Mesenchymal stem cell (in vitro differentiated cells and primary cell): ENCODE data around the gene ACOT7.

Experiments used
- DNase-seq: peaks from one replicate; pipeline ENCODE4 v3.0.0-alpha.2; 2013
- H2AFZ ChIP-seq: one replicate; pipeline ENCODE4 v1.6.1; 2013; ENCODE audit warnings: low read depth, mild to moderate bottlenecking, control low read depth, inconsistent platforms, low read length, moderate library complexity
- H2AK5ac ChIP-seq: 2 replicates; pipeline ENCODE4 v1.6.1; 2013; ENCODE audit warnings: low read length, moderate library complexity, mild to moderate bottlenecking, inconsistent platforms; ENCODE audit not compliant: severe bottlenecking
- H2BK120ac ChIP-seq: one replicate; pipeline ENCODE4 v1.6.1; 2013; ENCODE audit warnings: low read depth, mild to moderate bottlenecking, inconsistent platforms, low read length, moderate library complexity
- H2BK12ac ChIP-seq, 2 experiments: one replicate each; pipeline ENCODE4 v1.6.1; 2013; ENCODE audit warnings: inconsistent platforms in 2 of 2, low read length in 2 of 2, mild to moderate bottlenecking in 2 of 2, moderate library complexity in 2 of 2, control low read depth in 1 of 2
- H2BK15ac ChIP-seq: one replicate; pipeline ENCODE4 v1.6.1; 2013; ENCODE audit warnings: mild to moderate bottlenecking, low read depth, inconsistent platforms; ENCODE audit not compliant: poor library complexity, severe bottlenecking
- H2BK5ac ChIP-seq: 2 replicates; pipeline ENCODE4 v1.6.1; 2013; ENCODE audit warnings: low read depth, mild to moderate bottlenecking, low read length, control low read depth, inconsistent platforms; ENCODE audit not compliant: poor library complexity, severe bottlenecking
- H3K14ac ChIP-seq, 2 experiments: one replicate each; pipeline ENCODE4 v1.6.1; 2013; ENCODE audit warnings: inconsistent platforms in 2 of 2, low read length in 2 of 2, control low read depth in 1 of 2, mild to moderate bottlenecking in 1 of 2, moderate library complexity in 1 of 2
- H3K18ac ChIP-seq, 2 experiments: one replicate each; pipeline ENCODE4 v1.6.1; 2013; ENCODE audit warnings: inconsistent platforms in 2 of 2, low read length in 2 of 2, control low read depth in 1 of 2, low read depth in 1 of 2, mild to moderate bottlenecking in 1 of 2
- H3K23ac ChIP-seq, 2 experiments: one replicate each; pipeline ENCODE4 v1.6.1; 2013; ENCODE audit warnings: inconsistent platforms in 2 of 2, low read length in 2 of 2, mild to moderate bottlenecking in 2 of 2, moderate library complexity in 2 of 2, control low read depth in 1 of 2
- H3K27ac ChIP-seq: 2 replicates; pipeline ENCODE4 v1.5.1; 2013; ENCODE audit warnings: mild to moderate bottlenecking, moderate library complexity, low read length, control low read depth, inconsistent platforms; ENCODE audit not compliant: poor library complexity, severe bottlenecking
- H3K27me3 ChIP-seq, 2 experiments: 2 replicates each; pipeline versions ENCODE4 v1.6.1 to v1.7.0; 2013; ENCODE audit warnings: low read length in 2 of 2, mild to moderate bottlenecking in 2 of 2, moderate library complexity in 2 of 2, control low read depth in 1 of 2, inconsistent platforms in 1 of 2; ENCODE audit not compliant: control insufficient read depth in 1 of 2, insufficient read depth in 1 of 2
- H3K36me3 ChIP-seq, 2 experiments: 2 replicates each; pipeline versions ENCODE4 v1.6.1 to v1.7.0; 2013; ENCODE audit warnings: low read length in 2 of 2, control low read depth in 1 of 2, inconsistent platforms in 1 of 2, low read depth in 1 of 2, mild to moderate bottlenecking in 1 of 2; ENCODE audit not compliant: insufficient read depth in 2 of 2, control insufficient read depth in 1 of 2
- H3K4ac ChIP-seq, 2 experiments: one replicate each; pipeline ENCODE4 v1.6.1; 2013; ENCODE audit warnings: inconsistent platforms in 2 of 2, low read length in 2 of 2, mild to moderate bottlenecking in 2 of 2, moderate library complexity in 2 of 2, control low read depth in 1 of 2, low read depth in 1 of 2
- H3K4me1 ChIP-seq: 2 replicates; pipeline ENCODE4 v1.6.1; 2013; ENCODE audit warnings: low read depth, low read length, control low read depth; ENCODE audit not compliant: control insufficient read depth, insufficient read depth
- H3K4me2 ChIP-seq: 2 replicates; pipeline ENCODE4 v1.6.1; 2013; ENCODE audit warnings: low read length, mild to moderate bottlenecking, inconsistent platforms; ENCODE audit not compliant: poor library complexity, severe bottlenecking
- H3K4me3 ChIP-seq, 2 experiments: 2 replicates each; pipeline versions ENCODE4 v1.5.1 to v1.7.0; 2013; ENCODE audit warnings: low read length in 2 of 2, mild to moderate bottlenecking in 2 of 2, control low read depth in 1 of 2, low read depth in 1 of 2; ENCODE audit not compliant: insufficient read depth in 1 of 2
- H3K79me1 ChIP-seq: replicated peaks from 2 replicates; pipeline ENCODE4 v1.6.1; 2013; ENCODE audit warnings: mild to moderate bottlenecking, control low read depth, low read length, inconsistent platforms; ENCODE audit not compliant: poor library complexity, severe bottlenecking
- H3K9ac ChIP-seq: 2 replicates; pipeline ENCODE4 v1.7.0; 2013; ENCODE audit warnings: mild to moderate bottlenecking, low read length, moderate library complexity
- H3K9me3 ChIP-seq: 2 replicates; pipeline ENCODE4 v1.7.0; 2013; ENCODE audit warnings: mild to moderate bottlenecking, low read length; ENCODE audit not compliant: control insufficient read depth
- H4K8ac ChIP-seq: one replicate; pipeline ENCODE4 v1.6.1; 2013; ENCODE audit warnings: inconsistent platforms, mild to moderate bottlenecking, low read length, moderate library complexity
- H4K91ac ChIP-seq: one replicate; pipeline ENCODE4 v1.6.1; 2013; ENCODE audit warnings: mild to moderate bottlenecking, low read length, inconsistent platforms
- WGBS: methylation state at CpG from one replicate; pipeline ENCODE4 v1.1.7; 2013; ENCODE audit warnings: mixed read lengths; 5-methylcytosine and 5-hydroxymethylcytosine counted together

The ACOT7 gene

DNA sequence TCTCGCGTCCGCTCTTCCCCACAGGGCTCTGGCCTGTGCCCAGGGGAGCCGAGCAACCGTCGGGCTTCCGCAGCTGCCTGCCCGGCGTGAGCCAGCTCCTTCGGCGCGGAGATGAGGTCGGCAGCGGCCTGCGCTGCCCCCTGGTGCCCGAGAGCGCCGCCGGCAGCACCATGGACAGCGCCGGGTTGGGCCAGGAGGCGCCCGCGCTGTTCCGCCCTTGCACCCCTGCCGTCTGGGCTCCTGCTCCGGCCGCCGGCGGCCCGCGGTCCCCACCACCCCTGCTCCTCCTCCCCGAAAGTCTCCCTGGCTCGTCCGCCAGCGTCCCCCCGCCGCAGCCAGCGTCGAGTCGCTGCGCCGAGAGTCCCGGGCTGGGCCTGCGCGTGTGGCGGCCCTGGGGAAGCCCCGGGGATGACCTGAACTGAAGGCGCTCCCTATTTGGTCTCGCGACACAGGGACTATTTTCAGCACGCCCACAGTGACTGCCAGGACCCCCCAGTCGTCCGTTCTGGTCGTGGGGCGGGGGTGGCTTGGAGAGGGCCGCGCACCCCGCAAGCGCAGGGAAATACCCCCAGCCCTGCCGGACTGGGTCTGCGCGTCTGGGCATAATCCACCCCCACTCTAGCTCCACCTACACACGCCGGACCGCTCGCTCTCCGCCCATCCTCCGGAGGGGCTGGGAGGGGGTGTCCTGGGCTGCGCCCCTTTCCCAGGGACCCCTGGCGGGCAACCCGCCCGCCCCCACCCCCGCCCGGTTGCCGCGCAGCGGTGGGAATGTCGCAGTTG lies 148.3 kb downstream of the ACOT7 start:
- Histone ChIP-seq H2BK15ac (peak overlapping the region; percentile 40), H3K79me1 (no peaks in the 10 kb centered on the region), H3K9me3 (no peaks in the 10 kb centered on the region), H3K4me1 (peaks cover 40% of the 10 kb centered on the region), H3K27me3 (peaks cover 74 to 79% of the 10 kb centered on the region in 2 experiments), H3K27ac (no peak overlapping the region), H2BK12ac (no peak overlapping the region), H3K18ac (no peak overlapping the region), H3K14ac (no peak overlapping the region), H4K8ac (no peak overlapping the region), H3K23ac (peak overlapping the region in 1 of 2 experiments; percentile 11), H3K36me3 (no peaks in the 10 kb centered on the region), H2BK5ac (no peak overlapping the region), H2AK5ac (no peak overlapping the region), H3K9ac (no peak overlapping the region), H3K4me3 (no peak overlapping the region), H3K4ac (no peak overlapping the region), H2AFZ (no peak overlapping the region), H3K4me2 (peak overlapping the region; percentile 75), H2BK120ac (no peak overlapping the region), H4K91ac (no peak overlapping the region)
- peak; percentile 75 for DNase-seq
- WGBS: 3% methylated on average over 53 of the region's 79 CpGs

DNA sequence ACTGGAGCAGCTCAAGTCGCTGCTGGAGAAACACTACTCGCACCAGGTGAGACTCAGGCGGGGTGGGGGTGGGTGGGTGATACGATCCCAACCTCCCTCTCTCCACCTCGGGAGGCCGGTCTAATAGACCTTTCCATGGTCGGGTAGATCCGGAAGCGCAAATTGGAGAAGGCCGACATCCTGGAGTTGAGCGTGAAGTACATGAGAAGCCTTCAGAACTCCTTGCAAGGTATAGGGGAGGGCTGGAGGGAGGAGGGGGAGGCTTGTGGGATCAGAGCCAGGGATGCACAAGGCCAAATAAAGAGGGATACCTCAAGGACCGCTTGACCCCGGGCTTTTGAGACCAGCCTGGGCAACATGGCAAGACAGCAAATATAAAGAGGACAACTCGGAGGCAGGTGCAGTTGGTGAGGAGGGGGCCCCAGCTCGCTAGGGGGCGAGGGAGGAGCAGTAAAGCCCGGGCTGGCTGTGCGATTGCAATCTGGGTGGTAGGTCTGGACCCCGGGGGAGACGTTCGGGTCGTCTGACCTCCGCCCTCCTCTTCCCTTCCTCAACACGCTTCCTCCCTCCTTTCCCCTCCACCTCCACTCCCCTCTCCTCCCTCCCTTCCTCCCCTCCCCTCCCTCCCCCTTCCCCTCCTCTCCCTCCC lies 149.0 kb downstream of the ACOT7 start:
- H2BK5ac ChIP-seq: no peak overlapping the region
- no peak overlapping the region for H3K9ac ChIP-seq
- 4% methylated on average over 11 of the region's 24 CpGs for WGBS

DNA sequence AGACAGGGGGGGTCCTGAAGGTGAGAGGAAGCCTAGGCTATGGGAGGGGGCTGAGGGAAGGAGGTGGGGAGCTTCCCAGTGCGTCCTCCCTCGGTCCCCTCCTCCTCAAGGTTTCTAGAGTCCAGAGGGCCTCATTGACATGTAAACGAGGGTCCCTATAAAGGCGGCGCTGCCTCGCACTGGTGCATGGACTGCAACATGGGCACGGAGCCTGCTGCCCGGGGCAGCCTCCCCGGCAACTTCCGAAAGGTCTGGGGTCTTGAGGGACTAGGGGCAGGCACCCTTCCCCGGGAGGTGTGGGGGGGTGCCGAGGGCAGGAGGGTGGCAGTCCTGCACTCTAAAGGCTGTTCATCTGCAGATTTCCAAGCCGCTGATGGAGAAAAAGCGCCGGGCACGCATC lies 149.6 kb downstream of the ACOT7 start, which contains the start of gene HES3:
HES3 (plus strand) TSS at position 187 of the 400 bp plus-strand sequence; CDS start at position 374, 187 bp downstream.
- Histone ChIP-seq H3K14ac (no peak within 1 kb of the TSS), H3K4me2 (no peak within 1 kb of the TSS), H4K91ac (no peak within 1 kb of the TSS), H2BK120ac (no peak within 1 kb of the TSS), H3K27me3 (peaks cover 67 to 85% of the 10 kb centered on the region in 2 experiments), H2BK5ac (no peak within 1 kb of the TSS), H3K23ac (no peak within 1 kb of the TSS), H3K4me3 (no peak within 1 kb of the TSS), H3K9me3 (no peaks in the 10 kb centered on the region), H3K4ac (no peak within 1 kb of the TSS), H3K36me3 (no peaks in the 10 kb centered on the region), H4K8ac (no peak within 1 kb of the TSS), H2AFZ (no peak within 1 kb of the TSS), H3K9ac (no peak within 1 kb of the TSS), H2BK12ac (no peak within 1 kb of the TSS), H3K27ac (no peak within 1 kb of the TSS), H2AK5ac (no peak within 1 kb of the TSS), H3K18ac (no peak within 1 kb of the TSS), H3K4me1 (peaks cover 31% of the 10 kb centered on the region), H3K79me1 (no peaks in the 10 kb centered on the region), H2BK15ac (no peak within 1 kb of the TSS)
- 13% methylated on average over 15 of the region's 16 CpGs for WGBS
- no peak for DNase-seq

More for the DNA sequence above, 149.0 kb downstream of the ACOT7 start:
- H3K27ac ChIP-seq: no peak overlapping the region
- no peak overlapping the region for H4K91ac ChIP-seq
- no peak overlapping the region for H3K23ac ChIP-seq
- no peak overlapping the region for H3K4ac ChIP-seq
- peaks cover 36% of the 10 kb centered on the region for H3K4me1 ChIP-seq
- H2BK120ac ChIP-seq: no peak overlapping the region
- no peak overlapping the region for H2AFZ ChIP-seq
- no peak overlapping the region for H3K14ac ChIP-seq
- H3K9me3 ChIP-seq: no peaks in the 10 kb centered on the region
- peaks cover 68 to 80% of the 10 kb centered on the region in 2 experiments for H3K27me3 ChIP-seq
- H2AK5ac ChIP-seq: no peak overlapping the region
- DNase-seq: no peak
- no peak overlapping the region for H4K8ac ChIP-seq
- H3K18ac ChIP-seq: no peak overlapping the region
- H3K4me2 ChIP-seq: no peak overlapping the region
- H2BK15ac ChIP-seq: no peak overlapping the region
- H2BK12ac ChIP-seq: no peak overlapping the region
- H3K79me1 ChIP-seq: no peaks in the 10 kb centered on the region
- H3K36me3 ChIP-seq: no peaks in the 10 kb centered on the region
- no peak overlapping the region for H3K4me3 ChIP-seq

DNA sequence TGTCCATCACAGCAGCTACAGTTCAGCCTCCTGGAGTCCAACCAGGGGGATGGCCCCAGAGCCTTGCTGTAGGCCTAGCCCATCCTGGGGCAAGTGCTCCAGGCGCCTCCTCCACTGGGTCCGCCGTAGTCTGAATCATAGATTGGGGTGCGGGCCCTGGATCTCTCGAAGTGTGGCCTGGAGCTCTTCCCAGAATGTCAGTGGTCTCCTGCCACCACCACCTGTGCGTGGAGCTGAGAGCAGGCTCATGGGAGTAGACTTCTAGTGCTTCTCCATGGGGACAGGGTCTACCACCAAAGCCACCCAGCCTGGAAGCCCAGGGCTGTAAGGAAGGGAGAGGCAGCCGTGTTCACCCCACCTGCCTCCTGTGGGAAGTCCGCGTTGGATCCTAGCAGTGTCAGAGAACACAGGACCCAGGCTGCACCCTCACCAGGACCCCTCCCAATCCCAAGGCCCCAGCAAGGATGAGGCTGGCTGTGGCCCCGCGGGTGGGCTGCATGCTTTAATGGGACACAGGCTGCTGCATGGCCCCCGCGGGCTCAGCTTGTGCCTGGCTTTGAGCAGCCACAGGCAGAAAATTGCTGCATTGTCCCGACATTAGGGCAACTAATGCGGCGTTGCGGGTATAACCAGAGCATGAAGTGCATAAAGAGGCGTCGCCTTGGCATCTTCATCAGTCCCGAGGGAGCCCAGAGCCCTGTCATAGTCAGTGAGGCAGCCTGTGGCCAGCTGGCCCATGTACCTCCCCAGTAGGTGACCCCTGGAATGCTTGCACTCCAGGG lies 150.3 kb downstream of the ACOT7 start:
- Histone ChIP-seq H3K4me3 (no peak overlapping the region), H2AFZ (no peak overlapping the region), H3K4me1 (peaks cover 28% of the 10 kb centered on the region), H3K27me3 (peaks cover 60 to 78% of the 10 kb centered on the region in 2 experiments), H4K8ac (no peak overlapping the region), H3K27ac (no peak overlapping the region), H3K79me1 (no peaks in the 10 kb centered on the region), H2BK120ac (no peak overlapping the region), H3K36me3 (no peaks in the 10 kb centered on the region), H3K9me3 (no peaks in the 10 kb centered on the region), H3K4ac (no peak overlapping the region), H3K9ac (no peak overlapping the region), H2BK5ac (no peak overlapping the region), H4K91ac (no peak overlapping the region), H3K18ac (no peak overlapping the region), H2BK15ac (no peak overlapping the region), H3K23ac (no peak overlapping the region), H2BK12ac (no peak overlapping the region), H2AK5ac (no peak overlapping the region), H3K14ac (no peak overlapping the region), H3K4me2 (no peak overlapping the region)
- no peak for DNase-seq
- 66% methylated on average over 20 of the region's 20 CpGs for WGBS
